HG03159 (cell line): ENCODE data around the gene CISD3.

ENCODE experiments used
- ATAC-seq: cut with Tn5 transposase; IDR thresholded peaks from one replicate; pipeline ENCODE4 v1.9.1; 2021; ENCODE audit warnings: mild to moderate bottlenecking, moderate library complexity; ENCODE audit not compliant: unreplicated experiment

Gene CISD3, protein sequence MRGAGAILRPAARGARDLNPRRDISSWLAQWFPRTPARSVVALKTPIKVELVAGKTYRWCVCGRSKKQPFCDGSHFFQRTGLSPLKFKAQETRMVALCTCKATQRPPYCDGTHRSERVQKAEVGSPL

DNA sequence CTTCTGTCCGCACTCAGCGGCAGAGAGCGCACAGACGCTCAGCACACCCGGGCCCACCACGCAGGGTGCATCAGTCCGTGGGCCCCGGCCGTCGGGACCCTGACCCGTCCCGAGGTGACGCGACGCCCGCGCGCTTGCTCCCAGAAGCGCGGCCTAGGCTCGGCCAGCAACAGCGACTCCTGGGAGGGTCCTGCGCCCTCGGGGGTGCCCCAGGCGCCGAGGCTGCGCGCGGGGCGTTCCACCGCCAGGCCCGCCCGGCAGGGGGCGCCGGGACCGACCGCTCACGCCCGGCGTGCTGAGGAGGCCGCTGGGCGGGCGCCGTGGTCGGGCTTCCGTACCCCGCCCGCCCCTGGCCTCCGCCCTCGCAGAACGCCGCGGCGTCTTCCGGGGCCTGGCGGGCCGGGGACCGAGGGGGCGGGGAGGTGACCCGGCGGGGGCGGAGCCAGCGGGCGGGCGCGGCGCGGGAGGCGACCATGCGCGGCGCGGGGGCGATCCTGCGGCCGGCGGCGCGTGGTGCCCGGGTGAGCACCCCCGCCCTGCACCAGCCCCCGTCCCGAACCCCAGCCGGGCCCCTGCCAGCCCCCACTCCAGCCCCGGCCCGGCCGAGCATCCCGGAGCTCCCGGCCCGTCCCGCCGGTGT, at the start of gene CISD3:
Gene CISD3, plus strand, starts transcription at position 456 of the 640 bp plus-strand sequence. Its CDS starts 18 bp downstream, at position 474.
- peak; percentile 76 for ATAC-seq

DNA sequence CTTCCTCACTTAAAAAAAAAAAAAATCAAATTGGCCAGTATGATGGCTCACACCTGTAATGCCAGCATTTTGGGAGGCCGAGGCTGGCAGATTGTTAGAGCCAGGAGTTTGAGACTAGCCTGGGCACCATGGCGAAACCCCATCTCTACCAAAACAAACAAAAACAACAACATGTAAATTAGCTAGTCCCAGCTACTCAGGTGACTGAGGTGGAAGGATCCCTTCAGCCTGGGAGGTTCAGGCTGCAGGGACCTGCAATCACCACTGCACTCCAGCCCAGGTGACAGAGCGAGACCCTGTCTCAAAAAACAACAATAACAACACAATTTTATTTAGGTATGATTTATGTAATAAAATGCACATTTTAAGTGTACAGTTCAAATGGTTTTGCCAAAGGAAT, 49.0 kb upstream of the CISD3 start:
- ATAC-seq, result no peak

DNA sequence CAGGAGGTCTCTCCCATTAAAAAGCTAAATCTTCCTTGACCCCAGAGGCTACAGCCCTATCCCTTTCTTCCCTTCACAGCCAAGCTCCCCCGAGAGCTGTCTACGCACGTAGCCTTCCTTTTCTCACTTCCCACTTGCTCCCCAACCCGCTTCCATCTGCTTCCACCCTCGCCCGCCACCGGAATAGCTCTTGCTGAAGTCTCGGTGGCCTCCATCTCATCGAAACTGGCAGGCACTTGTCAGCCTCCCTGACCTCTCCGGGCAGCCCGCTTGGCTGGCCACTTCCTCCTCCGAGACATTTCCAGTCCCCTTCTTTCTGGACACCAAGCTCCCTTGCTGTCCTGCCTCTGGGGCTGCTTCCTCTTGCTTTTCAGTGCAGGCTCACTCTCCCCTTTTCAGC, 44.6 kb upstream of the CISD3 start:
- ATAC-seq, result no peak

DNA sequence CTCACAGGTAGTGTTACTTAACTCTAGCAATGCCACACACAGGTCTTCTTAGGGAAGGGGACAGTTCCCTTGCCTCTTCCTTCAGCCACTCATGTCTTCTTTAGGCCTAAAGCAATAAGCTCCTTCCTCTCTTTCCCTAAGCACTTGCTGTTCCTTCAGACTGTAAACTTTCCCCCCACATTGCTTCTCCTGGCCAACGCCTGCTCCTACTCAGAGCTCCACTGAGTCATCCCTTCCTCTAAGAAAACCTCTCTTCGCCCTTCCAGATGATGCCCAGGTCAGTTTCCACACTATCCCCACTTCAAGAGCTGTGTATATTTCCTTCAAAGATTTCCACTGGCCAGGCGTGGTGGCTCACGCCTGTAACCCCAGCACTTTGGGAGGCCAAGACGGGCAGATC, 42.9 kb upstream of the CISD3 start:
- no peak for ATAC-seq

DNA sequence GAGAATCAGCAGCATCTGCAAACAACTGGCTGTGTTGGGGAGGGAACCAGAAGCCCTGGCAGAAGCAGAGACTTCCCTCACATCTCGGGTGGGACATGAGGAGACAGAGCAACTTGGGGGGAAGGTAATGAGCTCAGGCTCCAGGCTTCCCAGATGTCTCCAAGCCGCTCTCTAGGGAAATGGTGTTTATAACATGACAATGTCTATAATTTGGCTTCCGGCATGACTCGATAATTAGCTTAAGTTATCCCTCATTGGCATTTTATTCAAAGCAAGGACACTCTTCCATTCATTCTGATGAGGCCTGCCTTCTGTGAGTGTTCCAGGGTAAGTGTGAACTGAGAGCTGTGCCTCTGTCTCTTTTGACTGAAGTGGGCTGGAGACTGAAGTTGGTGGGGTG, 39.8 kb upstream of the CISD3 start:
- no peak for ATAC-seq

DNA sequence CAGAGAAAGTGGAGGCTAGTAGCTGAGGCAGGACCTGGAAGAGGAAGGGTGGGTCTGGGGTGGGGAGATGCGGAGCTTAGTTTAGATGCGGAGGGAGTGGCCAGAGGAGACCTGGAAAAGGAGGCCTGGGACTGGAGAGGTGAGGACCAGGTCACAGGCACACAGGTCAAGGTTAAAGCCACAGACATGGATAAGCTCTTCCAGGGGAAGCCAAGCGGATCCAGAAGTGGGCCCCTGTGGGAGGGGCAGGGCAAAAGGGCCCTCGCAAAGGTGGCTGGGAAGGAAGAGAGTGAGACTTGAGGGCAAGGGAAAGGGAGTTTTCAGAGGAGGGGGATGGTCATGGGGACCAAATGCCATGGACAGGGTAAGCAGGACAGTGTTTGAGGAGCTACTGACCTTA, 39.0 kb upstream of the CISD3 start:
- no peak for ATAC-seq

DNA sequence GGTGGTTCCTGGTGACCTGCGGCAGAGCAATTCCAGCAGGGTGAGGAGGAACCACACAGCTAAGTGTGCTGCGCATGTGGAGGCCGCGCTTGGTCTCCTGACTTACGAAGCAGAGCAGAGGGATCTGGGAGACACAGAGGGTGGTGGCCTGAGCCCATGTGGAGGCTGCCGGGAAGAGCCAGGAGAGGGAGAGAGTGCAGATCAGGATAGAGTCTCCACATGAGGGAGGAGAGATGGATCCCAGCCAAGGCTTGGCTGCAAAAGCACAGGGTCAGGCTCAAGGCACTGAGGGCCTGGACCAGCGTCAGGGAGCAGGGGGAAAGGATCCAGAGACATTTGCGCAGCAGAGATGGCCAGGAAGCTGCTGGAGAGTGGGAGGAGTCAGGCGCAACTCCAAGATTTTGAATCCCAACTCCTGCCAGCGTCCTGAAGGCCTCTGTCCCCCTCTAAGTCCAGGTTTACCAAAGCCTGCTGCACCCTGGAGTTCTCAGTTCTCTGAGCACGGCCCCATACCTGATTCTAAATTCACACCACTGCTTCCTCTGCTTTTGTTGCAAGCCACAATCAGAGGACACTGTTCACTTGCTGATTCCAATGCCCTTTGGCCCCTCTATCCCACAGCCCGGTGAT, 36.3 kb upstream of the CISD3 start:
- no peak for ATAC-seq

DNA sequence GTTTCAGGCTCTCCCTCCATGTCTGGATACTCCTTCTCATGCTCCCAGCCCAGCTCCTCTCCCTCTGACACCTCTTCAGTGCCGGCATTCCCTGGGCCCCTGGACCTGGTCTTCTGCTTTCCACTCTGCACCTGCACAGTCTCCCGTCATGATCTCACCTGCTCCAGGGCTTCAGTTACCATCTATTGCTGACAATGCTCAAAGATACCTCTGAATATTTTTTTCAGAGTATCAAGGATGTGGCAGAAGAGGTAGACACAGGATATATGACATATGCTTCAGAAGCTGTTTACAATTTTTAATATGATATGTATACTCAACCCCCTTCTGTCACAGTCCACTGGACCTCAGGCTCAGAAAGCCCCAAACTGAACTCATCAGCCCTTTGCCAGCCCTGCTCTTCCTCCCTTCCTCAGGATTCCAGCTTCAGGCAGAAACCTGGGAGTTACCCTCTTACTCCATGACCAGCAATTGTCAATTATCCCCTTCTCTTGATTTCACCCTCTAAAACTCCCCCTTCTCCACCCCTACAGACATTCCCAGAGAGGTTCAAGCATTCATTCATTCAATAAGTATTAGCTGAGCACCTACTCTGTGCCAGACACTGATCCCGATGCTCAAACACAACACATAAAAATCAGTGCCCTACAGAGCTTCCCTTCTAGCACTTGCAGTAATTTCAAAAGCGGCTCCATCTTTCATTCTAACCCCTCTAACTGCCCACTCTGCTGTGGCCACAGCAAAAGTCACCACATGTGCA, 32.9 kb upstream of the CISD3 start:
- no peak for ATAC-seq

DNA sequence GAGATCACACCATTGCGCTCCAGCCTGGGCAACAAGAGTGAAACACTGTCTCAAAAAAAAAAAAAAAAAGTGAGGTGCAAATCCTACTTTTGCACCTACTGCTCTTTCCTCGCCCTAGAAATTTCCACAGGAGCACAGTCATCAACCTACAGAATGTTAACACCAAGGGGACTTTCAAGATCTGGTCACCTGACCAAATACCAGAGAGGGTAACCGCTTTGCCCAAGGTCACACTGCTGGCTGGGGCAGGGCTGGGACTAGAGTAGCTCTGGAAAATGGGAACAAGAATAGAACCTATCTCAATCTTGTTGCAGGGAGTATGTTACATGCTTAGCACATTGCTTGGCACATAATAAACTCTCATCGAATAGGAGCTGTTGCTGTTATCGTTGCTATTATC, 31.4 kb upstream of the CISD3 start:
- no peak for ATAC-seq

DNA sequence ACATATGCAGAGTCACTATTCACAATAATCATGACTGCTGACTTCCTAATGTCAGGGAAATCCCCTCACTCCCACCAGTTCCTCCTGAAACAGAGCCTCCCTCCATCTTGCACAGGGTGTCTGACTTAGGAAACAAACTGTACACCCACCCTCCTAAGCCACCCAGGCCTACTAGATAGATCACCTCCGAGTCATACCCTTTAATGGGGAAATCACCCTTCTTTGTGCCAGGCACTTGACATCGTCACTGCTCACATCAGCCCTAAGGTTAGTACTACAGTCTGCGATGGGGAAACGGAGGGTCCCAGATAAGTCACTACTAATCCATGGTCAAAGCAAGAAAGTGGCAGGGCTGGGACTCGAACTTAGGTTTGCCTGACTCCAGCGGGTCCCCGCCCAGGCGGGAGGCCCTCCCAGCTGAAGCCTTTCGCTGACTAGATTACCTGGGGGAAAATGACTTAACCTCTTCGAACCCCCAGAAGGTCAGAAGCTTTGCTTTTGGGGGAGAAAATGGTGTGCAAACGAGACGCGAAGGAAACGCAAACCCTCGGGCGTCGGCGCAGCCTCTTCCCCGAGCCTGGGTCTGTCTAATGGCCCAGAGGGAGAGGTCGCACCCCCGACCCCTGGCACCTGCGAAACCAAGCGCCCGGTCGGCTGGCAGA, 28.5 kb upstream of the CISD3 start:
- peak; percentile 20 for ATAC-seq

DNA sequence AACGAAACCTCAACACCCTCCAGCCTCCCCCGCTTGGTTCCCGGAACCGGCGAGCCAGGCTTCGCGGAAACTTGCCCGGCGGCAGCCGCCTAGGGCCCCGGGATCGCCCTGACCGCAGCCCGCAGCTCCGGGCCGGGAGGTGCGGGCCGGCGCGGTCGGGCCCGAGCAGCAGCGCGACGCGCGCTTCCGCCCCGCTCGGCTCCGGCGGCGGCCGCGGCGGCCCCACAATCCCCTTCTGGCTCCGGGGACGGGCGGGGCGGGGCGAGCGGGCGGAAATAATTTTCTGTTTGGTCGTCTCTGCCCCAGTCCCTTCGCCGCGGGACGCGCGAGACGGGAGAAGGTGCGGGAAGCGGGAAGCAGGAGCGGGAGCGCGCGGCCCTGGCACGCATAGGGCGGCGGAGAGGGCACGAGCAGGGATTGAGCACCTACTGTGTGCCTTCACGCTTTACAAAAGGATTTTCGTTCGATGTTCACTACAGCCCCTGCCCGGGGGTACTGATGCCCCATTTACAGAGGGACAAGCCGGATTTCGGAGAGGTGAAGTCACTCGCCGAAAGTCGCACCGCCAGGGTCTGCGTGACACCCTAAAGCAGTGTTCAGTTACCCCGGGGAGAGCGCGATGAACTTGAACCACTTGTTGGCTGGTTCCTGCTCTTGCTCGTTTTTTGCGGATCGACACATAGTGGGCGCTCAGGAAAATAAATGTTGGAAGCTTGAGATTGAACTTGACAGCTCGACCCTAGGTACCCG, 27.8 kb upstream of the CISD3 start:
- ATAC-seq, result peak; percentile 33

DNA sequence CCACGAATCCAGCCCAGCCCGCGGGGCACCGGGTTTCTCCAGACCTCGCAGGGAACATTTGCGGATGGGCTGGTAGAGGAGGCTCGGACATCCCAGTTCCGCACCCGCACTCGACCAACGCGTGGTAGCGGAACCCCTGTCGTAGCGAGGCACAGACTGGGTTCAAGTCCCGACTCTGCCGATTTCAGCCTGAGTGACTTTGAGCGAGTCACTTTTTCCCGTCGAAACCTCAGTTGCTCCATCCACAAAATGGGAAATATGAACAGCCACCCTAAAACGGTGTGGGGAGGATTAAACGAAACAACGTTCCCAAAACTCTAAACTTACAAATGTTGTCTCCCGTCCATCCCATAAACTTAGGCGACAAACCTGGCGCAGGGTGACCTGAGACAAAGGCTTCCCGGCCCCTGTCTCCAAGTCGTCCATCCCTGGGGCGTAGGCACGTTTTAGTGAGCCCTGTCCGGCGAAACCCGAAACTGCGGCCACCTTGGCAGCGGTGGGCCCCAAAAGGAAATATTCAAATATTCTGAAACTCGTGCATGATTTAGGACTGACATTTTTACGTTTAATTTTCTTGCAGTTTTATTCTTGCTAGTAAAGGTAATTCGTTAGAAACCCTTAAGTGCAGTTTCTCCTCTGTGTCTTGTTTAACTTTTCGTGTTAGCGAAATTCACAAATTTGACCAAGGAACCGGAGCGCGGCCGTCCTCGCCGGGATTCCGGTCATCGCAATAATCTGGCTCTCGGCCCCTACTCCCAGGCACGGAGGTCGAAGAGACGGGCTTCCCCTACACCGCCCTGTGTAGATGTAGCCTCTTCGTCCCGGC, 27.0 kb upstream of the CISD3 start:
- no peak for ATAC-seq

DNA sequence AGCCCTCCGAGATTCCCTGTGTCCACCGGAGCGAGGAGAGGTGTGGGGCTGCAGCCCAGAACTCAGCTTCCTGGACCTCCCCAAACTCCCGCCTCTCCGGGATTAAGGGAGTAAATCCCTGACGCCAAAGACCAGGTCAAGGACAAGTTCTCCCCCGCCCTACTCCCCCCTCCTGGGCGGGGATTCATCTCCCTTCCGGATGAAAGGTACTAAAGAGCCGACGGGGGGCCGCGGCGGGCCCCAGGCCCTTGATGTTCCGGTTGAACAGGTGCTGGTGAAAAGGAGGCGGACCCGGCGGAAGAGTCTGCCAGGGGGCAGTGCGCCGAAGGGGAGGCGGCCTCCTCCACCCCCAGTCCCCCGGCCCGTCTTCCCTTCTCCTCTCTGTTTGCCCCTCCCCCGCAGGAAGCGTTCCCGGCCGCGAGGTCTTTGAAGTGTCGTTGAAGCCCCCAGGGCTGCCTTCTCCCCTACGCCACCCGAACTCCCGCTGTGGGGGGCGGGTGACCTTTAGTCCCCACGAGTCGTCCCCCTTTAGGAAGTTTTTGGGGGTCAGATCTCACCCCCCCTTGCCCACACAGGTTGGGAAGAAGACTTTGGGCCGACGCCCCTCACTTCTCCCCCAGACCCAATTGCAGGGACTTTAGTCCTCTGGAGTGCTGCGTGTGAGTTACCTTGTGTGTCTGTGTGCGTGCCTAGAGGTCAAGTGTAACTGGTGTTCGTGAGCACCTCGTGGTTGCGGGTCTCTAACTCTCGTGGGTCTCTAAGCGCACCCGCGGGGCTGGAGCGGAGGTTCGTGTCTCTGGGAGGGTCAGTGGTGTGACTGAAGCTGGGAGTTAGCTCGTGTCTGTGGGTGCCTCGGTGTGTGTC, 26.2 kb upstream of the CISD3 start:
- no peak for ATAC-seq

DNA sequence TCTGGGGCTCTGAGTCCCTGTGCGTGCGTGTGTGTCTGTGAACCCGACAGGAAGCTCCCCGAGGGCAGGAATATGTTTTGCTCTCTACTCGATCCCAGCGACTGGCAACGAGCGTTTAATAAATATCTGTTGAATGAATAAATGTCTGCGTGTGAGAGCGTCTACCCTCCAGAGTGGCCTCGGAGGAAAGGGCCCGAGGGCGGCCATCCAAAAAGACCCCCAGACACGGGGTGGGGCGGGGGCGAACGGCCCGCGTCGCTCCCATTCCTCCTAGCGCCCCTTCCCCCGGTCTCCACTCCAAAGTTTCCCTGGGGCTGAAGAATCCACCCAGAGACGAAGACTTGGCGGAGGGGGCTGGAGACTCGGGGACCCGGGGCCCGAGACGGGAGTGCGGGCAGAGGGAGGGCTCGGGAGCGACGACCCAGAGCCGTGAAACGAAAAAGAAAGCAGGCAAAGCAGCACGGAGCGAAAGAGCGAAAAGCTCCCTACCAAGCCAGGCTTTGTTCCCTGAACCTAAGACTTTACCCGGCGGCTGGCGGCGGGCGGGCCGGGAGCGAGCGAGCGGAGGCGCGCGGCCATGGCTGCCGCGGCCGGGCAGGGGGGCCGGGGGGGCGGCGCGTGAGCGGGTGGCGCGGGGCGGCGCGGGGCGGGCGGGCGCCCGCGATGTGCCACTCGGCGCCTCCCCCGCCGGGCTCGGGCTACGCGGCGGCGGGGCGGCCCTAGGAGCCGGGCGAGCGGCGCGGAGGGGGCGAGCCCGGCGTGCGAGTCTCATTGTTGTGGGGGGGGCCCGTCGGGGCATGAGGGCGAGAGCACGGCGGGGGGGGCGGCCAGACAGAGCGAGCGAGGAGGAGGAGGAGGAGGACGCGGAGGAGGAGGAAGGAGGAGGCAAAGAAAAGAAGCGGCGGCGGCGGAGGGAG, 25.3 kb upstream of the CISD3 start, which contains the start of gene MLLT6:
Gene MLLT6, plus strand, starts transcription at position 668 of the 917 bp plus-strand sequence. CDS start 360 bp downstream, outside the sequence.
- no peak for ATAC-seq

DNA sequence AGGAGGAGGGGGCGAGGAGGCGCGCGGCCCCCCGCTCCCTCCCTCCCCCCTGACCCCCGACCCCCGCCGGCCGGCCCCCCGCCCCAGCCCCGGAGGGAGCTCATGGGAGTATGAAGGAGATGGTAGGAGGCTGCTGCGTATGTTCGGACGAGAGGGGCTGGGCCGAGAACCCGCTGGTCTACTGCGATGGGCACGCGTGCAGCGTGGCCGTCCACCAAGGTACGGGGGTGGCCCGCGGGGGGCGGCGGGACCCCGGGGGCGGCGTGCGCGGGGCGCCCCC, 24.7 kb upstream of the CISD3 start:
- ATAC-seq, result no peak

DNA sequence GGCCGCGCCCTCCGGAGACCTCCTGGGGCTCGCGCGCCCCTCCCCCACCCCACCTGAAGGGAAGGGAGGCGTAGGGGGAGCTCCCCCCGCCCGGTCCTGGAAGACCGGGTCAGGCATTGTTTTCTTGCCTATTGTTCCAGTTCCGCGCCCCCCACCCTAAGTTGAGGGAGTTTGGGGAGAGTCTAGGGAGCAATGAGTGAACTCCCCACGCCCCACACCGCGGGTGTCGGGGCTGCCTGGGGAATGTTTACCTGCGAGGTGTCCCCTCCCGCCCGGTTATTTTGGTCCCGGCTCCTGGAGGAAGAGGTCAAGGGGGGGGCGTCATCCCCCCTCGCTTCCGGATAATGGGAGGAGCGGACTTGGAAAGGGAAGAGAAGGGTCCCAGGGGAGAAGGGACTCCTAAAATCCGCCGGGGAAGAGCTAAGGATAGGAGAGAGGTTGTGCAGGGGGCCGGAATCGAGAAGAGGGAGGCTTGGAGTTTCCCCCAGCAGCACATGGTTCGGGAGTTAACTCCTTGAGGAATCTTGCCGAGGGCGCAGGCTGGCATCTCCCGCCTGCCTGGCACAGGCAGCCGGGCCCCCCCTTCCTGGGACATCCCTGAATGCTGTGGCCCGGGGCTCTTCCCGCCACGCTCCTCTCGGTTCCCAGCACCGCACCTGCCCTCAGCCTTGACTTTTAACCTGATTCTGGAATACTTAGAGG, 24.2 kb upstream of the CISD3 start:
- ATAC-seq, result no peak

DNA sequence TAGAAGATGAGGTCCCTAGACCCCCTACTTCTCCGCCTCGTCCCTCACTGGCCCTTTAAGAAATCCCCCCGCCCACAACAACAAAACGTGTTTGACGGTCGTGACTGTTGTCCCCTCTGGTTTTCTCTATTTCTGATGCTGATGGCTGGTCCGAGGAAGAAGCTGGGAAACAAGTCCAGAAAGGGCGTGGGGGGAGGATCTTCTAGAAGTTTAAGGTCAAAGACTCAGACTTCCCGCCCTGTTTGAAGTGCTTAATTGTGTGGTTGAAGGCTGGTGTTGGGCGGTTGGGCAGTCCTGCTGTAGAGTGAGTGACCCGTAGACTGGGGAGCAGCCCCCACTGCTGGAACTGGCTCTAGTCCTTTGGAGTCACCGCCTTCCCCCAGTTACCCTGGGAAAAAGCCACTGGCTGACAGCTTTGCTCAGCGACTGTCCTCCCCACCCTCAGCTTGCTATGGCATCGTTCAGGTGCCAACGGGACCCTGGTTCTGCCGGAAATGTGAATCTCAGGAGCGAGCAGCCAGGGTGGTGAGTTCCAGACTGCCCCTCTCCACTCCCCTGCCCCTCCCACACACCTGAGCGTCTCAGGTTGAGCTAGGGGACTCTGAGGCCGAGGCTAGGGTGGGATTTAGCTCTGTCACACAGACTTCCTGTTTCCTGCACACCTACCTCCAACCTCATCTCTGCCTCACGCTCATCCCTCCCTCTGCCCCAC, 23.5 kb upstream of the CISD3 start:
- ATAC-seq, result no peak
